Neural crest cell (in vitro differentiated cells): ENCODE results near the gene NDUFA13. TPM values are rescaled to one million over a fixed set of nuclear protein-coding genes. Genes with fewer than 3 reads are reported as not detected.

ENCODE experiments used
- DNase-seq: peaks from one replicate; pipeline ENCODE4 v3.0.0; 2021; ENCODE audit warnings: low read depth, mixed read lengths, low spot score
- H3K27ac Mint-ChIP-seq: one replicate; pipeline ENCODE4 v1.8.0; 2021; ENCODE audit warnings: mild to moderate bottlenecking, mixed read lengths; ENCODE audit not compliant: unreplicated experiment
- H3K27me3 Mint-ChIP-seq: 2 replicates; pipeline ENCODE4 v1.8.0; 2021; ENCODE audit warnings: low read depth, mild to moderate bottlenecking, mixed read lengths
- H3K36me3 Mint-ChIP-seq: 2 replicates; pipeline ENCODE4 v1.8.0; 2021; ENCODE audit warnings: low read depth, mild to moderate bottlenecking, mixed read lengths
- H3K4me1 Mint-ChIP-seq: 2 replicates; pipeline ENCODE4 v1.8.0; 2021; ENCODE audit warnings: mixed read lengths
- H3K4me3 Mint-ChIP-seq: one replicate; pipeline ENCODE4 v1.8.0; 2021; ENCODE audit warnings: mild to moderate bottlenecking, mixed read lengths
- H3K9me3 Mint-ChIP-seq: 2 replicates; pipeline ENCODE4 v1.8.0; 2021; ENCODE audit warnings: mixed read lengths
- CTCF ChIP-seq: fragments of 200-600 bp; sonication (generic); conservative IDR thresholded peaks from 2 replicates; pipeline ENCODE4 v1.5.0; 2021; ENCODE audit warnings: antibody characterized with exemption, mild to moderate bottlenecking
- total RNA-seq: library from RNA; stranded (reverse); gene quantifications from 2 replicates; pipeline ENCODE4 v1.2.1, GENCODE V29; 2021

NDUFA13 gene
- total RNA-seq, 1 donor from 2014 or later: 389 TPM

DNA sequence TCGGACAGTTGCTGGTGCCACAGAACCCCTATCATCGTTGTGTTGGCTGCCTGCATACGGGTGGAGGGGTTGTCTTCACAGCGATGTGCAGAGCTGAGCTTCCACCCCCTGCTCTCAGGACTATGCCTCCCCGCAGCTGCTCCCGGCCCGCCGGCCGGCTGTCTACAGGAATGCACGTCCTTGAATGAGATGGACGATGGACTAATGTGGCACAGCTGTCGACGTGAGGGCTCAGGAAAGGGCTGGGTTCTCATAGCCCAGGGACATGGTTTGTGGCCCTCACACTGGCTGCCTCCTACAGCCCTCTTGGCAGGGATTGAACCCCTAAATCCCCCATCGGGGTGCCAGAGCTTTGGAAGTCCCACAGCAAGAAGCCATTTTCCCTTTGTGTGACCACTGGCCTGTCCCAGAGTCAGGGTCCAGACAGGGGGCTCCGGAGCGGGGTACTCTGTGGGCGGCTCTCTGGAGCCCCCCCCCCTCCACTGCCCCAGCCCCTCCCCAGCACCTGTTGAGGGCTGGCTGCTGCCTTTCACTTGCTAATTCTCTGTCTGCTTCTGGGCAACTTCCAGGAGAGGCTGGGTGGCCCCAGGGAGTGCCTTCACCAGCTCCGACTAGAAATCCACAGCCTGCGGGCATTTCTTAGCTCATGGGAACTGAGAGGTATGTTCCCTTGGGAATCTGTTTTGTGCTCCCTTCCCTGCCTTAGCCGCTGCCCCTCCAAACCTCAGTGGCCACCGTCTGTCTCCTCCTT is 40.8 kb upstream of the NDUFA13 start:
- no peak for DNase-seq
- peaks cover 15% of the 10 kb centered on the region for H3K4me1 Mint-ChIP-seq
- no peaks in the 10 kb centered on the region for H3K27me3 Mint-ChIP-seq
- H3K4me3 Mint-ChIP-seq: no peak overlapping the region
- H3K27ac Mint-ChIP-seq: peak overlapping the region; percentile 19
- peaks cover 8% of the 10 kb centered on the region for H3K36me3 Mint-ChIP-seq
- no peaks in the 10 kb centered on the region for H3K9me3 Mint-ChIP-seq
- TF ChIP-seq CTCF: no peak

GRCh38 chr19:19475849-19476828 is 39.9 kb upstream of the NDUFA13 start:
- peaks cover 15% of the 10 kb centered on the region for H3K4me1 Mint-ChIP-seq
- peak overlapping the region; percentile 19 for H3K27ac Mint-ChIP-seq
- H3K4me3 Mint-ChIP-seq: no peak overlapping the region
- TF ChIP-seq CTCF: peak; percentile 46
- DNase-seq: no peak
- peaks cover 3% of the 10 kb centered on the region for H3K36me3 Mint-ChIP-seq
- no peaks in the 10 kb centered on the region for H3K27me3 Mint-ChIP-seq
- no peaks in the 10 kb centered on the region for H3K9me3 Mint-ChIP-seq

GRCh38 chr19:19477705-19478383 is 38.2 kb upstream of the NDUFA13 start:
- H3K9me3 Mint-ChIP-seq: no peaks in the 10 kb centered on the region
- no peak for TF ChIP-seq CTCF
- peak overlapping the region; percentile 3 for H3K27ac Mint-ChIP-seq
- peaks cover 20% of the 10 kb centered on the region for H3K4me1 Mint-ChIP-seq
- H3K4me3 Mint-ChIP-seq: no peak overlapping the region
- no peak for DNase-seq
- no peaks in the 10 kb centered on the region for H3K27me3 Mint-ChIP-seq
- H3K36me3 Mint-ChIP-seq: peaks cover 3% of the 10 kb centered on the region

DNA sequence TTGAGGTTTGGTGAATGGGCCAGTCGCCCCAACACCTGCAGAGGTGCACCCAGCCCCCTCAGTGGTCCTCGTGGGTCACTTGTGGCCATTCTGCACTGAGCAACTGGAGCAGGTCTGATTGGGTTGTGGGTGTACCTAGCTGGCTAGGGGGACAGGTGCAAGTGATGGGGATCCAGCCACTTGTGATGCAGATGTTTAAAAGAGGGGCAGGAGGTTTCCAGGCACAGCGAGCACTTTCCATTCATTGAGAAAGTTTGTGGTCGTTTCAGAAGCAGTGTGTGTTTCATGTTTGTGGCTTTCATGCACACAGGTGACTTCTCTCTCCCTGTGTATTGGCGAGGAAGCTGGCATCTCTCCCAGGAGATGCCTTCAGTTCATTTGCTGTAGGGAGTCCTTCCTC is 35.3 kb upstream of the NDUFA13 start:
- Mint-ChIP-seq H3K4me1 (peaks cover 15% of the 10 kb centered on the region), H3K36me3 (no peaks in the 10 kb centered on the region), H3K9me3 (no peaks in the 10 kb centered on the region), H3K27me3 (no peaks in the 10 kb centered on the region), H3K27ac (peak overlapping the region; percentile 81), H3K4me3 (no peak overlapping the region)
- no peak for TF ChIP-seq CTCF
- no peak for DNase-seq
